Non-pigmented ciliary epithelial cell (primary cell): ENCODE data around the gene HAPSTR1.

Source experiments
- DNase-seq: peaks from one replicate; pipeline ENCODE4 v3.0.0-alpha.2; 2010; ENCODE audit warnings: low read depth

HAPSTR1 gene

DNA sequence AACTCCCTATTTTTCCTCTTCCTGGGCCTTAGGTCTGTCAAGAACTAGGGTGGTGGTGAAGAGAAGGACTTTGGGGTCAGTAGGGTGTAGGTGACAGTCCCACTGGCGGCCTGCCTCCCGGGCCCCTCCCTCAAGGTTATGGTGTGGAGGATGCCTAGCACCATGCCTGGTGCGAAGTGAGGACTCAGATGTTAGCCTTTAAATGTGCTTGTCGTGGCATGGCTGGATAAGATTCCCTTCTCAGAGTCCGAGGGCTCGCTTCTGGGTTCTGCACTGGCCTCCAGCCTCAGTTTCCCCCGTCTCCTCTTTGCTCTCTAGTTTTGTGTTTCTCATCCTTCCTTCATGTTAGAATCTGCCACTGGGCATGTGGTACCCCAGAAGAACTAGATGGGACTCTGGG, 32.0 kb downstream of the HAPSTR1 start:
- no peak for DNase-seq

DNA sequence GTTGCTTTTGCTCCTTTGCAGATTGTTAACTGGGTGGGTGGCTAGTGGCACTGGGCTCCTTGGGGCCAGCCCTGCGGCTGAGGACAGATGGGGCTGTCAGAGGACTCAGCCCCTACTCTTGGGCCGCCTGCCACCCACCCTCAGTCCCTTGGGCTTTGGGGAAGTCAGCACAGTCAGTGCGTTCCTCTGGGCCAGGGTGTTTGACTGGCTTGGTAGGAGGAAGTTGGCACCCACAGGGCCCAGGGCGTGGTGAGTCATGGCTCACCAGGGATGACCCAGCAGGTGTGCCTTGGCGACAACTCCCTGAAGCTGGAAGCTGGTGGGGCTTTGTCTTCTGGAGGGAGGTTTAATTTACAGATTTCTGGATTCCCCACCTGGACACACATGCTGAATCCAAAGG, 32.4 kb downstream of the HAPSTR1 start:
- no peak for DNase-seq

DNA sequence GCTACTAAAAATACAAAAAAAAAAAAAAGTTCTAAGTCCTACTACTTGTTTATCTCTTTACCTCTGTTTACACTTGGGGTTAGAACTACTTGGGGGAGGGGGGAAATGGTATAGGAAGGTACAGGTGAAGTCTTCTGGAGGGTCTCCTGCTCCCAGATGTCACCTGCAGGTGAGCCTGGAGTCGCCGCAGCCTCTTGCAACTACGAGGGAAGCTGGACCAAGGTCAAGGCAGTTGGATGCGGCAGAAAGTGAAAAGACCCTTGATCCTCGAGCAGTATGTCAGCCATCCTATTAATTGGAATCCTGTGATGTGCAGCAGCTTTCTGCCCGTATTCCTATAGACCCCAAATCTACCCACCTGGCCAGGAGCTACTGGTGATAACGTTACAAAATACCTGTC, 33.0 kb downstream of the HAPSTR1 start:
- no peak for DNase-seq

DNA sequence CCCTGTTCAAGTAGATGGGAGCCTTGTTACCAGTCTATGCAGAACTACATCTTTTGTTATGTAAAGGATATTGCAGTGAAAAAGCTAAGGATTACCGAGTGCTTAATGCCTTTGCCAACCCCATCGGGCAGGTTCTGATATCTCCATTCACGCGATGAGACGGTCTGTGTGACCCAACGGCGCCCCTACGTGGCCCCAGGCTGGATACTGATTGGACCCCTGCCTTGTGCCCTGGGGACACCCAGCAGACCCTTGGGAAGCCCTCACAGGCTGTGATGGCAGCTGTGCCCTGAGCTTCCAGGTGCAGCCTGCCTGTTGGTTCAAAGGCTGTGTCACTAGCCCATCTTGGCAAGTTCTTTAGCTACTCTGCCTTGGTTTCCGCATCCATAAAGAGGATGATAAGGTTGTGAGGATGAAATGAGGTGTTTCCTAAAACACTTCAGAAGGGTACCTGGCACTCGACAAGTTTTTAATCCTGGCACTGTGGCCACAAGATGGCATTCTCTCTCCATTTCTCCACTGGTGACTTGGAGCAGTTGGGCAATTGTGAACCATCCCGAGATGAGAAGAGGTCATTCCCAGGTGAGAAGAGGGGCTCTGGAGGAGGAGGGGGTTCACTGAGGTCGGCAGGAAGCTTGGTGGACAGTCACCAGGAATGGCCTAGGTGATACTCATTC, 33.6 kb downstream of the HAPSTR1 start:
- DNase-seq: no peak

DNA sequence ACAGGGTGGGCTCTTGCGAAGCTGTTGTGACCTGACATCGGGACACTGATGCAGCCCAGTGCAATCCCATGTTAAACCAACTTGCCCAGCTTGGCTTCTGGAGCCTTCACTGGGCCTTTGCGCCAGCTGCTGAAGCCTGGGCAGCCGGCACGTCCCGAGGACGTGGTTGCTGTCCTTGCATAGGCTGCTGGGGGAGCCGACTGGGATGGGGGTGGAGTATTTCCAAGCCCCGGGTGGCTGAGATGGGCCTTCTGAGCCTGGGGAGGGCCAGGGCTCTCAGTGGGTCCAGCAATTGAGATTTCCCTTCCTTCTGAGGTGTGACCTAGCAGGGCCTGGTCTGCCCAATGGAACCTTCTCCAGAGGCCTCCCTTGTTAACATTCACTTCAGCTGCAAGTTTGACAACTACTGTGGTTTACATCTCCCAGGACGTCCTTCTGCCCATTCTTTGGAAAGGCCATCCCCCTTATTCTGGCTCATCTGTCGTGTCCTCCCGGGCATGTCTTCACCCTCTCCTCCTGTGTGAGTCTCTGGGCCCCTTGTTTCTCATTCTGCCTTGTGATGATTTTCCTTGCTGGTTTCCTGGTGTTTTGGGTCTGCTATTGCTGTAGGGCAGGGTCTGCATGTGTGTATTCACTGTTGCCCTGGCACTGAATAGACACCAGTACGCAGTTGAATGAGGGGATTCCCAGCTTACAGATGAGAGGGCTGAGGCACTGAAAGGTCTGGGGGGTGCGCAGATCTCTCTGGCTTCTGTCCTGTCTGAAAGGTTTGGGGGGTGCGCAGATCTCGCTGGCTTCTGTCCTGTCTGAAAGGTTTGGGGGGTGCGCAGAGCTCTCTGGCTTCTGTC, 34.4 kb downstream of the HAPSTR1 start:
- no peak for DNase-seq

DNA sequence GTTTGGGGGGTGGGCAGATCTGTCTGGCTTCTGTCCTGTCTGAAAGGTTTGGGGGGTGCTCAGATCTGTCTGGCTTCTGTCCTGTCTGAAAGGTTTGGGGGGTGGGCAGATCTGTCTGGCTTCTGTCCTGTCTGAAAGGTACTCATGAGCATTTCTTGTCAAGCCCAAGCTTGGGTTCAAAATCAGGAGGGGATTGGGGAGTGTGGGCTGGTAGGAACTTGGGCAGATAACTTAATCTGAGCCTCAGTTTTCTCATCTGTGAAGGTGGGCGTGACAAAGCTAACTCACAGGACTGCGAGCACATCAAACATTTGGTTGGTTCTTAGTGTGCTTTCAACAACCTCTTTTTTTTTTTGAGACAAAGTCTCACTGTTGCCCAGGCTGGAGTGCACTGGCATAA, 35.2 kb downstream of the HAPSTR1 start:
- DNase-seq: no peak

DNA sequence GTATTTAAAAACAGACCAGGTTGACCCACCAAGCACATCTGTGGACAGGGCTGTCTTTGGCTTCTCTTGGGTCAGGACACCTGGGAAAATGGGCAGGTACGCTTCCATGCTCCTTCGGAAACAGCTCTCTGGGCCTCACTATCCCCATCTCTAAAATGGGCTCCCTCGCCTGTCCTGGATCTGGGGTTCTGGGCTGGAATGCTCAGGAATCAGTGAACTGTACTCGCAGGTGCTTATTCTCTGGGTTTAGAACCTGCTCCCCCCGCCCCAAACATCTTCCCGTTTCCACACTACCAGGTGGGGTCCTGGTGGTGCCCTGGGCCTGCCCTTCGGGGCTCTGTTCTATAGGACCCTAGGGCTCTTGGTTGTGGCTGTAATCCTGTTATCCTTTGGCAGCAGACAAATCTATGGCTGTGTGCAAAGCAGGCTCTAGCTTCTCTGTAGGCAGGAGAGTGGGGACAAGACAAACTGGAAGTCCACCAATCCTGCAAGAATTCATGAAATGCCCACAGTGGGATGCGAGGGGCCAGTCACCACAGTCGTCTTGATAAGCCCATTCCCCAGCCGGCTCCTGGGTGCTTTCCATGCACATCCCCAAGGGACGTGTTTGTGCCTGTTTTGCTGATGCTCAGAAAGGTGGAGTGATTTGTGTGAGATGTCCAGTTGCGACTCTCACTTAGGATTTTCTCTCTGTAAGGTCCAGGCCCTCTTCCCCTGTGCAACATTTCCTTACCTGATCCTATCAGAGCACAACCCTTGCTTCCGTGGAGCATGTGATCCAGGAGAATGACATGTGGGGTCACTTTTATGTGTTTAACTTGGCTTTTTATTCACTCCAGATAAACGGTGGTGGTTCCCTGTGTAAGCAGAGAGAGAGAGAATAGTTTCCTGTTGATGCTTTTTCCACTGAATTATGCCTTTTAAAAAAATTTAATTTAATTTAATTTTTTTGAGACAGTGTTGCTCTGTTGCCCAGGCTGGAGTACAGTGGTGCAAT, 37.2 kb downstream of the HAPSTR1 start:
- no peak for DNase-seq

DNA sequence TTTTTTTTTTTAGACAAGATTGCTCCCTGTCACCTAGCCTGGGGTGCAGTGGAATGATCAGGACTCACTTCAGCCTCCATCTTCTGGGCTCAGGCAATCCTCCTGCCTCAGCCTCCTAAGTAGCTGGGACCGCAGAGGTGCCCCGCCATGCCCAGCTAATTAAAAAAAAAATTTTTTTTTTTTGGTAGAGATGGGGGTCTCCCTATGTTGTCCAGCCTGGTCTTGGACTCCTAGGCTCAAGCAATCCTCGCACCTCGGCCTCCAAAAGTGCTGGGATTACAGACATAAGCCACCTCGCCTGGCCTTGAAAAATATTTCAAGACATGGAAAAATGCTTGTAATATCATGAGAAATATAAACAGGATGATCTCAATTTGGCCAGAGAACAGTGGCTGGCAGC, 42.9 kb downstream of the HAPSTR1 start:
- DNase-seq: no peak

DNA sequence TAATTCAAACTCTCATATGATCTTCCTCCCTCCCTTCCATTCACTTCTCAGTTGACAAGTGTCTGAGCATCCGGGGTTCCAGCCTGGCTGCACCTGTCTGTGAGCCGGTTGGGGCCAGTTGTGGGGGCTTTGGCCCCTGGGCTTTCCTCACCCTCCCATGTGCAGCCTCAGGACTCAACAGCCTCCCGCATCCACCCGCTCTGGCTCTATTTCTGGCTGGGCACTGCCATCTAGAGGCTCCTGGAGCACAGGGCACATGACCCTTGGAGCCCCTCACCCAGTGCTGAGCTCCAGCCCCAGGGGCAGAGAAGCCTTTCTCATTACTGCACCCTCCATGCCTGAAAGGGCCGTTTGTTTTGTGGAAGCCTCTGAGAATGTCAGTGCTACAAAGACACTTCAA, 43.3 kb downstream of the HAPSTR1 start:
- DNase-seq: no peak

DNA sequence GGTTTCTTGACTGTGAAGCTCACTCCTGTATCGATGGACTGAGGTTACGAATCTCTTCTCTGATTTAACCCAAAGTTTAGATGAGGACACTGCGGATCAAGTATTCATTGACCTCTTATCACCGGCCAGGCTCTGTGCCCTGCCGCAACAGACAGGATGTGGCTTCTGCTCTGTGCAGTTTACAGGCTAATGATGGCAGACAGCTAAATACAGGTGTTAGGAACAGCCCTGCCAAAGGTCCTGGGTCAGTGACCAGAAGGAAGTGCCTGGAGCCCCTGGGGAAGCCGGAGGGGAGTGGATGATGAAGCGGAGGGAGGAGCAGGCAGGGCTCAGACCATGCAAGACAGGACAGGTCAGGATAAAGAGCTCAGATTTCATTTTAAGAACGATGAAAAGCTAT, 44.4 kb downstream of the HAPSTR1 start:
- no peak for DNase-seq

DNA sequence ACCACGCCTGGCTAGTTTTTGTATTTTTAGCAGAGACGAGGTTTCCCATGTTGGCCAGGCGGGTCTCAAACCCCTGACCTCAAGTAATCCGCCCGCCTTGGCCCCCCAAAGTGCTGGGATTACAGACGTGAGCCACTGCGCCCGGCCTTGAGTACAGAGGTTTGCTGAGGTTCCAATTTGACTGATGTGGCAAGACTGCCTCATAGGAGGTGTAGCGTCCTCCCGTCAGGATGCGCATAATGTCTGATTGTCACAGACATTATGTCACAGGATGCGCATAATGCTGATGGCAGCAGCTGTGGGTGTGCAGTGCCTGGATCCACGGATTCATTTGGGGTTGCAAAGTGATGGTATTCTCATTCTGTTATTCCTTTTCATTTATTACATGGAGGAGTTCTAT, 45.2 kb downstream of the HAPSTR1 start:
- no peak for DNase-seq

DNA sequence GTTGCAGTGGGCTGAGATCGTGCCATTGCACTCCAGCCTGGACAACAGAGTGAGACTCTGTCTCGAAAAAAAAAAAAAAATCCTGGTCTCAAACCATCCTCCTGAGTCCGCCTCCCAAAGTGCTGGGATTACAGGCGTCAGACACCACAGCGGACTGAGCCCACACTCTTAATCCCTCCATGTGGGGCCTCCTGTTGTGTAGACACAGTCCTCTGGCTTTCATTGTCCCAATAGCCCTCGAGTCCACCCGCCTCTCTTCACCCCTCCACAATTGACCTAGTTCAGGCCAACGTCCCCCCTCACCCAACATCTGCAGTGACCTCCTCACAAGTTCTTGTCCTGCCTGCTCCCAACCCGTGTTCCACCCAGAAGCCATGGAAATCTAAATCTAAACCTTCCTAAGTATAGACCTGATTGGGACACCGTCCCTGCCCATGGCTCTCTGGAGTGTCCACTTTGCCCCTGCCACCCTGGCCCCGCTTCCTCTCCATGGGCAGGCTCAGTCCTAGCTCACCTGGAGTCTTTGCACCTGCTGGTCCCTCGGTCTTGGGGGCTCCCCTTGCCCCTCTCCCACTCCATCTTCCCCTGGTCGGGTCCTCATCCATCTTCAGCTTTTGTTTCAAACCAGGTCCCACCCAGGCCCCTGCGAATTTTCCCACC, 46.7 kb downstream of the HAPSTR1 start:
- no peak for DNase-seq

DNA sequence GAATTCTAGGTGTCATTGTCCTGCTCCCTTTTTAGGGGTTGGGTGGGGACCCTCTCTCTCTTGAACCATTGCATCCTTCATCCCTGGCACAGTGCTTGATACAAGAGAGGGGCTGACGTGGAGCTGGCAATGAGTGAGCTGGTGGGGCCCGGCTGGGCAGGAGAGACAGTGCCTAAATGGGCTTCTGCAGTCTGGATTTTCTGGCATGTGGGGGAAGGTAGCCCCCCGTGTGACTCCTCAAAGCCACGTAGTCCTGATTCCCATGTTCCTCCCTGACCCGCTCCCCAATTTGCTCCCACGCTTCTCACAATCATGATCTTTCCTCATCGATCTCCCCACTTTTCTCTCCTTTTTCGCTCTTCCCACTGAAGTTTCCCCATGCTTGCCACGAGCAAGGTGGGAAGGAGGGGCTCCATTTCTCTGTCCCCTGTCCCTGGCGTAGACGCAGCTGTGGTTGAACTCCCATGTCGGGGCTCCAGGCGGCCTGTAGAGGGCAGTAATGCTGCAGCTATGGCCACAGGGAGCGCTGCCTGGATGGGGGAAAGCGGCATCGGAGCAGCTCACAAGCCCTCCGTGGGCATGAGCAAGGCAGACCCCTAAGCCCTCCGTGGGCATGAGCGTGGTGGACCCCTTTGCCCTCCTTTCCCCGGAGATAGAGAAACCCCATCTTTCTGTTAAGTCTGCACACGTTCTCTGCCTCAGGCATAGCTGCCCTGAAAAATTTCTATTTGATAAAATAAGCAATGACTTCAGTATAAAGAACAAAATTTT, 47.5 kb downstream of the HAPSTR1 start:
- DNase-seq: no peak

DNA sequence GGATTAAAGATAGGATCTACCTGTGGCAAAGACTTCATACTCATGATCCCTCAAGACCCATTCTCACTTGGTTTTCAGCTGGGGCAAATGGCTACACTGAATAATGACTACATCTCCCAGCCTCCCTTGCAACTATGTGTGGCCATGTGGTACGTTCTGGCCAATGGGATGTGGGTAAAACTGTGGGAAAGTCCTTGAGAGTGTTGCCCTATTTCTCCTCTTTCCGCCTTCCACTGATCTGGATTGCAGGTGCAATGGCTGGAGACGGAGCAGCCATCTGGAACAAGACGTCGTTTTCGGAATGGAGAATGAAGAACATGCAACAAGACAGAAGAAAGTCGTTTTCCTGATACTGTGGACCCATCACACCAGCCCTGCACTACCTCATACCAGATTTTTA, 48.5 kb downstream of the HAPSTR1 start:
- no peak for DNase-seq
